HG02642 (cell line): ENCODE measurements around the gene BACH2.

Experiments used
- ATAC-seq: cut with Tn5 transposase; IDR thresholded peaks from one replicate; pipeline ENCODE4 v1.9.1; 2021; ENCODE audit warnings: mild to moderate bottlenecking; ENCODE audit not compliant: unreplicated experiment, poor library complexity

The BACH2 gene

GRCh38 chr6:90020746-90021145, 275.9 kb downstream of the BACH2 start:
- ATAC-seq: no peak

GRCh38 chr6:90019216-90019615, 277.4 kb downstream of the BACH2 start:
- no peak for ATAC-seq

GRCh38 chr6:90015883-90016282, 280.8 kb downstream of the BACH2 start:
- no peak for ATAC-seq

- ATAC-seq: no peak
Observed at GRCh38 chr6:90008908-90009501, 287.6 kb downstream of the BACH2 start.

DNA sequence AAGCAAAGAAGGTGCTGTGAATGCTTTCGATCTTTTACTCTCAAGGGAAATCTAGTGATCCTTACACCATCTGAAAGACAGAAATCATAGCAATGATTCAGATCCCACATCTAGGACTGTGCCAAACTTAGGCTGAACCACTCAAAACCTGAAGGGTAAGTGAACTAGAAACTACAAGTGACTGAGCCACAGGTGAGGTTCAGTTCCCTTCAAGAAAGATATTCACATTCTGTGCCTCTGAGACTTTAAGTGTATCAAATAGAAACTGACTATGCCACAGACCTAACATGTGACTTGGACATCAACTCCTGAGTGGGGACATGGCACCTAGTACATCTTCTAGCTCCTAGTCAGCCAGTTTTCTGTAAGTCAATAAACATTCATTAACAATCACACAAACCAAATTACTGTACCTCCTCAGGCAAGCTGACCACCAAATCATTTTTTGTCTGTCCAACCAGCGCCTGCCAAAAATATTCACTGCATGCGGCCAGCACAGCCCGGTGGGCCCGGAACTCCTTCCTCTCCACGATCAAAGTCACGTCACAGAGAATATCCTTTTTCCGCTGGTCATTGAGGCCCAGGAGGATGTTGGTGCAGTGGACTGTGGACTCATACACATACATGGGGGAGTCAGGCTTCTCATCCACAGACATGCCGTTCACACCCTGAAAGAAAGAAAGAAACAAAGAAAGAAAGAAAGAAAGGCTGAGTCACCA, 288.3 kb downstream of the BACH2 start:
- no peak for ATAC-seq

- ATAC-seq: no peak
Observed at GRCh38 chr6:90005048-90005827, 291.4 kb downstream of the BACH2 start.

GRCh38 chr6:90004511-90004910, 292.1 kb downstream of the BACH2 start:
- no peak for ATAC-seq

- ATAC-seq: no peak
Observed at GRCh38 chr6:90003941-90004340, 292.7 kb downstream of the BACH2 start.

- no peak for ATAC-seq
Observed at GRCh38 chr6:90003069-90003795, 293.4 kb downstream of the BACH2 start.

DNA sequence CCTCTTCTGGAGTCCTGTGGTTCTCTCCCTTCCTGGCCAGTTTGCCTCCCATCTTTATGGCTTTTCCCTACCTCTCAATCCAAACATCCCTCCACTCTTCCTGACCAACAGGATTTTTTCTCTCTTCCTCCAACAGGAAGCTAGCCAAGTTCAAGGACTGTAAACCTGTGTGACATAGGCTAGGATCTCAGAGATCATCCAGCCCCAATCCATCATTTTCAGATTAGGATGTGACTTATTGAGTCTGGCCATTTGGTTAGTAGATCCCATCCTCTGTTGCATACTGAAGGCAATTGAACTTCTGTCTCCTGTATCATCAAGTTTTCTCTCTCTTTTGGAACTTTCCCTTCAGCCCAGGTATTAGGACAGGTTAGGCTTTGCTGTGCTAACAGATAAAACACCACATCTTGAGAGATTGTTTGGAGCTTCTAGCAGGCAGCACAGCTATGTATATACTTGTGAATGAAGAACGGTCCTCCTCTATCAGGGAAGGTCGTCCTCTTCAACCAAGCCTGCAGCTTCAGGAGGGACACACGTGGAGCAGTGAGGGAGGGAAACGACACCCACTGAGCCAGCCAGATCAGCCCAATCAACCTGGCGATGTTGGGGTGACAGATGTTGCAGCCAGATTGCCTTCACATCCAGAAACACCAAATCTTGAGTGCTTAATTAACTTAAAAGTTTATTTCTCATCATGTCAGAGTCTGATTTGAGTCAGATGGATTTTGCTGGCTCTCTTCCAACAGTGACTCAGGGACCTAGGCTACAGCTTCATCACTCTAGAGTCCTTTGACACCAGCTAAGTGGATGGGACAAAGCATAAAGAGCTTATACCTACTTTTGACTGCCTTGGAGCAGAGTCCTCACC, 295.5 kb downstream of the BACH2 start:
- ATAC-seq: no peak

GRCh38 chr6:89999945-90000825, 296.5 kb downstream of the BACH2 start:
- no peak for ATAC-seq

DNA sequence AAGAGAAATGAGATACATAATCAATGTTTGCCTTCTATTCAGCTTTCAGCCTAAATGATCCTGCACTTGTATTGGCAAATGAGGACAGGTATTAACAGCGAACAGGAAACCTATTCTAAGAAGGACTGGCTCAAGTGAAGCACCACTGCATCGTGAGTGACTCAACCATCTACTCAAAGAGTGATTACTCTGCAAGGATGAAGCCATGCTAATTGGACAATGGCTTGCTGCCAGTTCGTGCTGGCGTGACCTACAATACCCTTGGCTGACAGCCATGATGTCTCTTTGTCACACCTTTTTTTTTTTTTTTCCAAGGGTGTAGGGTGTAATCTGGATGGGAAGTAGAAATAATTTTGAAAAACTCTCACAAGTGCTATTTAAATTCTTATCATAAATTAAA, 297.5 kb downstream of the BACH2 start:
- no peak for ATAC-seq

GRCh38 chr6:89997456-89998445, 298.9 kb downstream of the BACH2 start:
- ATAC-seq: no peak

GRCh38 chr6:89993411-89993810, 303.2 kb downstream of the BACH2 start:
- no peak for ATAC-seq

DNA sequence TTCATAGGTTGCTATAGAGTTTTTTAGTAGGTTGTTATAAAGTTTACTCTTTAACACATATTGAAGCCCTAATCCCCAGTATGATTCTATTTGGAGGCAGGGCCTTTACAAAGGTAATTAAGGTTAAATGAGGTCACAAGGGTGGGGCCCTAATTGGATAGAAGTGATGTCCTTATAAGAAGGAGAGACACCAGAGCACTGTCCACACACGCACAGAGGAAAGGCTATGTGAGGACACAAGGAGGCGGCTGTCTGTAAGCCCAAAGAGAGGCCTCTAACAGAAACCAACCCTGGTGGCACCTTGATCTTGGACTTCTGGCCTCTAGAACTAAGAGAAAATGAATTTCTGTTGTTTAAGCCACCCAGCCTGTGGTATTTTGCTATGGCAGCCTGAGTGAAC, 303.8 kb downstream of the BACH2 start:
- no peak for ATAC-seq

DNA sequence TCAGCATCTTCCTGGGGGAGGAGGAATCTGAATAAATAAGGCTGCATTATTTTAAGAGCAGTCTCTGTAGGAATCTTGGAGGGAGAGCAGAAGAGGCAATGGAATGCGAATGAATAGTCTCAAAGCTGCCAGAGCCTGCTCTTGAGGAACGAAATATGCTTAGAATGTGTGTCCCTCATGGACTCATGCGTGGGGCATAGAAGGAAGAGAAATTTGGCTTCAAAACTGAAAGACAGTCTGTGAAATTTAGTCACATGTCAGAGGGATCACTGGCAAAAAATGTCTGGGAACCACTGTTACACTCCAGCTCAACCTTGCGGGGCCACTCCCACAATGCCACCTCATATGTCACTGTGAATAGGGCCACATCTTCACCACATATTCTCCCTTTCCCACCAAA, 306.9 kb downstream of the BACH2 start:
- ATAC-seq: no peak

DNA sequence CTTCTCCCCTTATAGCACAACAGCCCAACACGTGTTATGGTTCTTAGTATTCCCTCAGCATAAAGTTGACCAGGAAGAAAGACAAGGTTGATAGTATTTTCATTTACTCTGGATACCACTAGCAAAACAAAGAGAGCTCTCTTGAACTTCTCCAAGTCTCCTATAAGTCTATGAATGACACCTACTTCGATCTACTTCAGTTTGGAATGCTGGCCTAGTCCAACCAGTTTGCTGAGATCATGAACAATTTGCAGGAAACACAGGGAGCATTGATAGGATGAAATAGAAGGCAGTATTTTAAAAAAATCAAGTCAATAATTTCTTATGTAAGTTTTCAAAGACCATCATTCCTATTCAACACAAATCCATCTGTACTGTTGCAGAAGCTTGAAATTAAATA, 308.8 kb downstream of the BACH2 start:
- ATAC-seq: no peak

GRCh38 chr6:89987140-89987539, 309.5 kb downstream of the BACH2 start:
- ATAC-seq: no peak
